Neural cell (in vitro differentiated cells): ENCODE results near the gene ALG3. TPM values are rescaled to one million over a fixed set of nuclear protein-coding genes. Genes with fewer than 3 reads are reported as not detected.

ENCODE experiments used
- H2AFZ ChIP-seq: fragments of 200-600, 300-800 bp; sonication (generic), shearing (Covaris generic); 2 replicates; pipeline ENCODE4 v1.6.0; 2014; ENCODE audit warnings: low read depth, mild to moderate bottlenecking, antibody characterized with exemption, low read length, moderate library complexity
- H3F3A ChIP-seq: fragments of 200-600 bp; shearing (Covaris generic); 2 replicates; pipeline ENCODE4 v1.6.1; 2016; ENCODE audit warnings: mild to moderate bottlenecking, moderate library complexity, mixed read lengths, antibody characterized with exemption, low read length; ENCODE audit not compliant: insufficient read depth, poor library complexity, severe bottlenecking
- H3K27ac ChIP-seq: fragments of 200-600, 300-800 bp; sonication (generic), shearing (Covaris generic); 2 replicates; pipeline ENCODE4 v1.5.1; 2014; ENCODE audit warnings: mild to moderate bottlenecking, low read length, moderate library complexity
- H3K27me3 ChIP-seq: fragments of 300-800, 200-600 bp; sonication (generic), shearing (Covaris generic); 2 replicates; pipeline ENCODE4 v1.6.0; 2014; ENCODE audit warnings: mild to moderate bottlenecking, low read depth, low read length, moderate library complexity; ENCODE audit not compliant: insufficient read depth
- H3K36me3 ChIP-seq: fragments of 300-800, 200-600 bp; sonication (generic), shearing (Covaris generic); 2 replicates; pipeline ENCODE4 v1.5.1; 2014; ENCODE audit warnings: mild to moderate bottlenecking, antibody characterized with exemption, low read length, moderate library complexity; ENCODE audit not compliant: insufficient read depth
- H3K4me2 ChIP-seq: fragments of 300-800, 200-600 bp; sonication (generic), shearing (Covaris generic); 2 replicates; pipeline ENCODE4 v1.6.0; 2014; ENCODE audit warnings: mild to moderate bottlenecking, low read length
- H3K4me3 ChIP-seq: fragments of 300-800, 200-600 bp; sonication (generic), shearing (Covaris generic); 2 replicates; pipeline ENCODE4 v1.5.1; 2014; ENCODE audit warnings: mild to moderate bottlenecking, low read length, moderate library complexity
- H3K79me2 ChIP-seq: fragments of 200-600 bp; shearing (Covaris generic); replicated peaks from 2 replicates; pipeline ENCODE4 v1.6.0; 2014; ENCODE audit warnings: mild to moderate bottlenecking, low read length, moderate library complexity; ENCODE audit not compliant: insufficient read depth
- H3K9ac ChIP-seq: fragments of 300-800, 200-600 bp; sonication (generic), shearing (Covaris generic); 2 replicates; pipeline ENCODE4 v1.6.1; 2016; ENCODE audit warnings: mild to moderate bottlenecking, low read length, mixed read lengths
- H3K9me2 ChIP-seq: fragments of 200-600 bp; shearing (Covaris generic); 2 replicates; pipeline ENCODE4 v1.6.1; 2016; ENCODE audit warnings: mild to moderate bottlenecking, low read length, mixed read lengths; ENCODE audit not compliant: insufficient read depth
- H3K9me3 ChIP-seq: fragments of 200-600, 300-800 bp; sonication (generic), shearing (Covaris generic); 2 replicates; pipeline ENCODE4 v1.6.1; 2016; ENCODE audit warnings: mild to moderate bottlenecking, mixed run types, low read length, moderate library complexity, mixed read lengths
- H4K20me1 ChIP-seq: fragments of 200-600 bp; shearing (Covaris generic); 2 replicates; pipeline ENCODE4 v1.6.1; 2016; ENCODE audit warnings: mild to moderate bottlenecking, mixed run types; ENCODE audit not compliant: insufficient read depth
- EP300 ChIP-seq: fragments of 450-650 bp; conservative IDR thresholded peaks from 2 replicates; pipeline ENCODE4 v1.6.1; 2014; ENCODE audit warnings: antibody characterized with exemption, mild to moderate bottlenecking, moderate library complexity; ENCODE audit not compliant: poor library complexity, severe bottlenecking
- EZH2 ChIP-seq: fragments of 200-600, 300-800 bp; shearing (Covaris generic), sonication (generic); IDR thresholded peaks from 2 replicates; pipeline ENCODE4 v1.6.1; 2014; ENCODE audit warnings: antibody characterized with exemption, low read length, borderline replicate concordance, mild to moderate bottlenecking; ENCODE audit not compliant: insufficient read depth, poor library complexity, severe bottlenecking
- MXI1 ChIP-seq: fragments of 450-650 bp; conservative IDR thresholded peaks from 2 replicates; pipeline ENCODE4 v1.6.1; 2014; ENCODE audit warnings: antibody characterized with exemption, mild to moderate bottlenecking; ENCODE audit not compliant: poor library complexity, severe bottlenecking
- POLR2AphosphoS5 ChIP-seq: IDR thresholded peaks from 2 replicates; pipeline ENCODE4 v1.6.1; 2012
- RAD21 ChIP-seq: fragments of 450-650 bp; conservative IDR thresholded peaks from 2 replicates; pipeline ENCODE4 v1.6.1; 2014; ENCODE audit warnings: antibody characterized with exemption, mild to moderate bottlenecking, moderate library complexity
- SMC3 ChIP-seq: fragments of 450-650 bp; conservative IDR thresholded peaks from 2 replicates; pipeline ENCODE4 v1.6.1; 2014; ENCODE audit warnings: antibody characterized with exemption, mild to moderate bottlenecking, moderate library complexity; ENCODE audit not compliant: poor library complexity
- TAF1 ChIP-seq: IDR thresholded peaks from 2 replicates; pipeline ENCODE4 v1.6.1; 2012; ENCODE audit warnings: low read depth
- polyA plus RNA-seq: library from polyadenylated mRNA; depleted of rRNA; stranded (reverse); fragments of >200 nt; gene quantifications from 2 replicates; pipeline ENCODE4 v1.2.3, GENCODE V29; 2014
- TF ChIP-seq, protein P1 (sequence below): fragments of 450-650 bp; IDR thresholded peaks from 2 replicates; pipeline ENCODE4 v1.5.1; 2014; ENCODE audit warnings: antibody characterized with exemption, mild to moderate bottlenecking, moderate library complexity; ENCODE audit not compliant: poor library complexity, severe bottlenecking
- TF ChIP-seq, protein P2 (sequence below): IDR thresholded peaks from 2 replicates; pipeline ENCODE4 v1.6.1; 2012; ENCODE audit warnings: borderline replicate concordance

ALG3 gene
- polyA plus RNA-seq, 1 donor from 2014 or later: 13.5 TPM

DNA sequence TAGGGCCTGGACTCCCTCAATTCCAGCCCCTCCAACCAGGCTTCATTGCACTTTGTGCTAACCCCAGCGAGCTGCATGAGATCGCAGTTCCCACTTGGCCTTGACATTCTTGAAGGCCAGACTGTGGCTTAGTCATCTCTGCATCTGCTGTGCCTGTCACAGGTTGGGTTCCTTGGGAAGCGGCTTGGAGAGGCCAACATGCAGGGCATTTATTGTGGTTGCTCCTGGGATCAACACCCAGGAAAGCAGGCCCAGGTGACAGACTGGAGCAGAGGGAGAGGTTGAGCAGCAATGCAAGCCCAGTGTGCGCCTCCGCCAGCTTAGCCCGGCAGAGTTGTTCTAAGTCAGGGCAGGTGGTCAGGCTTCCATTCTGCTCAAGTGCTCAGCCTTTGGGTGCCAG is 52.2 kb downstream of the ALG3 start:
- Histone ChIP-seq H3K4me3 (no peak overlapping the region), H3K9me2 (no peaks in the 10 kb centered on the region), H3K36me3 (no peaks in the 10 kb centered on the region), H4K20me1 (no peaks in the 10 kb centered on the region), H3K27ac (no peak overlapping the region), H3K4me2 (no peak overlapping the region), H3K9ac (no peak overlapping the region), H3K27me3 (no peaks in the 10 kb centered on the region), H3K79me2 (no peaks in the 10 kb centered on the region), H2AFZ (no peak overlapping the region), H3K9me3 (no peaks in the 10 kb centered on the region), H3F3A (no peaks in the 10 kb centered on the region)
- TF ChIP-seq, protein P1, sequence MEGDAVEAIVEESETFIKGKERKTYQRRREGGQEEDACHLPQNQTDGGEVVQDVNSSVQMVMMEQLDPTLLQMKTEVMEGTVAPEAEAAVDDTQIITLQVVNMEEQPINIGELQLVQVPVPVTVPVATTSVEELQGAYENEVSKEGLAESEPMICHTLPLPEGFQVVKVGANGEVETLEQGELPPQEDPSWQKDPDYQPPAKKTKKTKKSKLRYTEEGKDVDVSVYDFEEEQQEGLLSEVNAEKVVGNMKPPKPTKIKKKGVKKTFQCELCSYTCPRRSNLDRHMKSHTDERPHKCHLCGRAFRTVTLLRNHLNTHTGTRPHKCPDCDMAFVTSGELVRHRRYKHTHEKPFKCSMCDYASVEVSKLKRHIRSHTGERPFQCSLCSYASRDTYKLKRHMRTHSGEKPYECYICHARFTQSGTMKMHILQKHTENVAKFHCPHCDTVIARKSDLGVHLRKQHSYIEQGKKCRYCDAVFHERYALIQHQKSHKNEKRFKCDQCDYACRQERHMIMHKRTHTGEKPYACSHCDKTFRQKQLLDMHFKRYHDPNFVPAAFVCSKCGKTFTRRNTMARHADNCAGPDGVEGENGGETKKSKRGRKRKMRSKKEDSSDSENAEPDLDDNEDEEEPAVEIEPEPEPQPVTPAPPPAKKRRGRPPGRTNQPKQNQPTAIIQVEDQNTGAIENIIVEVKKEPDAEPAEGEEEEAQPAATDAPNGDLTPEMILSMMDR: no peak
- TF ChIP-seq, protein P2, sequence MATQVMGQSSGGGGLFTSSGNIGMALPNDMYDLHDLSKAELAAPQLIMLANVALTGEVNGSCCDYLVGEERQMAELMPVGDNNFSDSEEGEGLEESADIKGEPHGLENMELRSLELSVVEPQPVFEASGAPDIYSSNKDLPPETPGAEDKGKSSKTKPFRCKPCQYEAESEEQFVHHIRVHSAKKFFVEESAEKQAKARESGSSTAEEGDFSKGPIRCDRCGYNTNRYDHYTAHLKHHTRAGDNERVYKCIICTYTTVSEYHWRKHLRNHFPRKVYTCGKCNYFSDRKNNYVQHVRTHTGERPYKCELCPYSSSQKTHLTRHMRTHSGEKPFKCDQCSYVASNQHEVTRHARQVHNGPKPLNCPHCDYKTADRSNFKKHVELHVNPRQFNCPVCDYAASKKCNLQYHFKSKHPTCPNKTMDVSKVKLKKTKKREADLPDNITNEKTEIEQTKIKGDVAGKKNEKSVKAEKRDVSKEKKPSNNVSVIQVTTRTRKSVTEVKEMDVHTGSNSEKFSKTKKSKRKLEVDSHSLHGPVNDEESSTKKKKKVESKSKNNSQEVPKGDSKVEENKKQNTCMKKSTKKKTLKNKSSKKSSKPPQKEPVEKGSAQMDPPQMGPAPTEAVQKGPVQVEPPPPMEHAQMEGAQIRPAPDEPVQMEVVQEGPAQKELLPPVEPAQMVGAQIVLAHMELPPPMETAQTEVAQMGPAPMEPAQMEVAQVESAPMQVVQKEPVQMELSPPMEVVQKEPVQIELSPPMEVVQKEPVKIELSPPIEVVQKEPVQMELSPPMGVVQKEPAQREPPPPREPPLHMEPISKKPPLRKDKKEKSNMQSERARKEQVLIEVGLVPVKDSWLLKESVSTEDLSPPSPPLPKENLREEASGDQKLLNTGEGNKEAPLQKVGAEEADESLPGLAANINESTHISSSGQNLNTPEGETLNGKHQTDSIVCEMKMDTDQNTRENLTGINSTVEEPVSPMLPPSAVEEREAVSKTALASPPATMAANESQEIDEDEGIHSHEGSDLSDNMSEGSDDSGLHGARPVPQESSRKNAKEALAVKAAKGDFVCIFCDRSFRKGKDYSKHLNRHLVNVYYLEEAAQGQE: no peak
- TF ChIP-seq EZH2 (no peak), RAD21 (no peak), MXI1 (no peak), TAF1 (no peak), SMC3 (no peak), POLR2AphosphoS5 (no peak), EP300 (no peak)

GRCh38 chr3:184193991-184194539 is 54.7 kb downstream of the ALG3 start:
- Histone ChIP-seq H3K9ac (no peak overlapping the region), H3K36me3 (no peaks in the 10 kb centered on the region), H3K4me3 (no peak overlapping the region), H3K9me3 (no peaks in the 10 kb centered on the region), H3K4me2 (no peak overlapping the region), H3K79me2 (no peaks in the 10 kb centered on the region), H3K27ac (no peak overlapping the region), H3K9me2 (no peaks in the 10 kb centered on the region), H3F3A (no peaks in the 10 kb centered on the region), H4K20me1 (no peaks in the 10 kb centered on the region), H3K27me3 (no peaks in the 10 kb centered on the region), H2AFZ (no peak overlapping the region)
- TF ChIP-seq, protein P1: no peak
- TF ChIP-seq MXI1: no peak
- no peak for TF ChIP-seq EP300
- TF ChIP-seq RAD21: no peak
- TF ChIP-seq SMC3: no peak
